ENCODE results near the gene HMCN2. TPM values are rescaled to one million over a fixed set of nuclear protein-coding genes. Genes with fewer than 3 reads are reported as not detected.

HMCN2 gene
- total RNA-seq, 4 donors from 2014 or later = 1.8 to 46.7 (median 24.4) TPM

DNA sequence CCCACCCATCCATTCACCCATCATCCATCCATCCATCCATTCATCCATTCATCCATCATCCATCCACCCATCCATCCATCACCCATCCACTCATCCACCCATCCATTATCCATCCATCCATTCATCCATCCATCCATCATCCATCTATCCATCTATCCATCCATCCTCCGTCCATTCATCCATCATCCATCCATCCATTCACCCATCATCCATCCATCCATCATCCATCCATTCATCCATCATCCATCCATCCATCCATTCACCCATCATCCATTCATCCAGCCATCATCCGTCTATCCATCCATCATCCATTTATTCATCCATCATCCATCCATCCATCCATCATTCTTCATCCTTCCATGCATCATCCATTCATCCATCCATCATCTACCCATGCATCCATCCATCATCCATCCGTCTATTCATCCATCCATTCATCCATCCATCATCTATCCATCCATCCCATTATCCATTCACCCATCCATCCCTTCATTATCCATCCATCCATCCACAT, 189.3 kb downstream of the HMCN2 start:
- TF ChIP-seq, protein P1, sequence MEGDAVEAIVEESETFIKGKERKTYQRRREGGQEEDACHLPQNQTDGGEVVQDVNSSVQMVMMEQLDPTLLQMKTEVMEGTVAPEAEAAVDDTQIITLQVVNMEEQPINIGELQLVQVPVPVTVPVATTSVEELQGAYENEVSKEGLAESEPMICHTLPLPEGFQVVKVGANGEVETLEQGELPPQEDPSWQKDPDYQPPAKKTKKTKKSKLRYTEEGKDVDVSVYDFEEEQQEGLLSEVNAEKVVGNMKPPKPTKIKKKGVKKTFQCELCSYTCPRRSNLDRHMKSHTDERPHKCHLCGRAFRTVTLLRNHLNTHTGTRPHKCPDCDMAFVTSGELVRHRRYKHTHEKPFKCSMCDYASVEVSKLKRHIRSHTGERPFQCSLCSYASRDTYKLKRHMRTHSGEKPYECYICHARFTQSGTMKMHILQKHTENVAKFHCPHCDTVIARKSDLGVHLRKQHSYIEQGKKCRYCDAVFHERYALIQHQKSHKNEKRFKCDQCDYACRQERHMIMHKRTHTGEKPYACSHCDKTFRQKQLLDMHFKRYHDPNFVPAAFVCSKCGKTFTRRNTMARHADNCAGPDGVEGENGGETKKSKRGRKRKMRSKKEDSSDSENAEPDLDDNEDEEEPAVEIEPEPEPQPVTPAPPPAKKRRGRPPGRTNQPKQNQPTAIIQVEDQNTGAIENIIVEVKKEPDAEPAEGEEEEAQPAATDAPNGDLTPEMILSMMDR (IDR thresholded peaks at IDR 0.05) = no peak
- no peak for TF ChIP-seq POLR2A (IDR thresholded peaks at IDR 0.05)
- DNase-seq = no peak

DNA sequence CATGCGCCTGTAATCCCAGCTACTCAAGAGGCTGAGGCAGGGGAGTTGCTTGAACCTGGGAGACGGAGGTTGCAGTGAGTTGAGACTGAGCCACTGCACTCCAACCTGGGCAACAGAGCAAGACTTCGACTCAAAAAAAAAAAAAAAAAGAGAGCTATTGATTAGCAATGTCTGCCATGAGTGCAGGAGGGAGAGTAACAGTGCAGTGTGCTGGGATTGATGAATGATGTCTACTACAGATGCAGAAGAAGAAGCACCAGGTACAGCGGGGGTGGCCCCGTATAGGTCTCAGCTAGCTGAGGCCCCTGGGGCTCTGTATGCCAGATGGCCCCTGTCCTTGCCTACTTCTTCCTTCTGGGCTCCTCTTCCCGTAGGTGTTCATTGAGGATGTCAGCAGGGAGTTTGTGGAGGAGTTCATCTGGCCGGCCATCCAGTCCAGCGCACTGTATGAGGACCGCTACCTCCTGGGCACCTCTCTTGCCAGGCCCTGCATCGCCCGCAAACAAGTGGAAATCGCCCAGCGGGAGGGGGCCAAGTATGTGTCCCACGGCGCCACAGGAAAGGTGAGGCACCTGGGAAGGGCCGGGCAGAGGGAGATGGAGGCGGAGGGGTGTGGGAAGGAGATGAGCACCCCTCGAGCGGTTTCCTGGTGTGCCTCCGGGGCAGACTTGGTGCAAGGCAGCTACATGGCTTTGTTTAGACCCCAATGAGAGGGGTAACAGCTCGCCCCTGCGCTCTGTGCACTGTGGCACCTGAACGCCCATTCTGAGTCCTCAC, 192.7 kb downstream of the HMCN2 start:
- H3K36me3 ChIP-seq = no peaks in the 10 kb centered on the region
- no peak overlapping the region for H3K27ac ChIP-seq
- no peaks in the 10 kb centered on the region for H3K27me3 ChIP-seq
- TF ChIP-seq, protein P1 (IDR thresholded peaks at IDR 0.05) = no peak
- TF ChIP-seq POLR2A (IDR thresholded peaks at IDR 0.05) = no peak
- no peak overlapping the region for H3K4me3 ChIP-seq
- H3K4me1 ChIP-seq = peaks cover 0 to 7% of the 10 kb centered on the region in 2 donors
- intact Hi-C loops (cut with DNase I; ENCODE audit: low total_unique reads) = no loop called here
- no peak for DNase-seq
- no peaks in the 10 kb centered on the region for H3K9me3 ChIP-seq

More for the DNA sequence above, 189.3 kb downstream of the HMCN2 start:
- Histone ChIP-seq H3K27me3 (no peaks in the 10 kb centered on the region), H3K36me3 (no peaks in the 10 kb centered on the region), H3K4me3 (no peak overlapping the region), H3K4me1 (peaks cover 9 to 31% of the 10 kb centered on the region in 2 donors), H3K27ac (no peak overlapping the region), H3K9me3 (no peaks in the 10 kb centered on the region)
- intact Hi-C loops (cut with DNase I; ENCODE audit: low total_unique reads) = no loop called here

DNA sequence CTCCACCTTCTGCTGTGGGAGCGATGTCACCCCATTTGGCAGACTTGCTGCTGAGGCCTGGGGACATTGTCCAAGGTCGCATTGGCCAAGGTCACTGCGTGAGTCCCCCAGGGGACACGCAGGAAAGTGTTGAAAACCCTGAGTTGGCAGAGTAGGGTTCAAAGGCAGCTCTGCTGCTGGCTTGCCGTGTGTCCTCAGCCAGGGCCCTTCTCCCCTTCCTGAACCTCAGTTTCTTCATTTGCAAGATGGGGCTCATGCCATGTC, 193.2 kb downstream of the HMCN2 start:
- no peaks in the 10 kb centered on the region for H3K36me3 ChIP-seq

DNA sequence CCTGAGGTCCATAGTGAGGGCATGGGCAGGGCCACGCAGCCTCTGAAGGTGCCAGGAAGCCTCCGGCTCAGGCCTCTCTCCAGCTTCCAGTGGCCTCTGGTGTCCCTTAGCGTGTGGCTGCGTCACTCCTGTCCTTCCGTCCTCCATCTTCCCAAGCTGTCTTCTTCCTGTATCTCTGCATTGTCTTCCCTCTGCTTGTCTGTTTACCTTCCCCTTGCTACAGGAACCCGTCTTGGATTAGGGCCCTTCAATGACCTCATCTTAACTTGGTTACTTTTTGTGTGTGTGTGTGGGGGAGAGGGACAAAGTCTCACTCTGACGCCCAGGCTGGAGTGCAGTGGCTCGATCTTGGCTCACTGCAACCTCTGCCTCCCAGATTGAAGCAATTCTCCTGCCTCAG, 193.6 kb downstream of the HMCN2 start:
- no peak overlapping the region for H3K4me3 ChIP-seq
- DNase-seq = no peak
- no peaks in the 10 kb centered on the region for H3K9me3 ChIP-seq
- H3K4me1 ChIP-seq = no peaks in the 10 kb centered on the region
- no peaks in the 10 kb centered on the region for H3K27me3 ChIP-seq
- no peaks in the 10 kb centered on the region for H3K36me3 ChIP-seq
- TF ChIP-seq POLR2A (IDR thresholded peaks at IDR 0.05) = no peak
- TF ChIP-seq, protein P1 (IDR thresholded peaks at IDR 0.05) = no peak
- intact Hi-C loops (cut with DNase I; ENCODE audit: low total_unique reads) = no loop called here
- H3K27ac ChIP-seq = no peak overlapping the region

More for the DNA sequence above, 193.2 kb downstream of the HMCN2 start:
- intact Hi-C loops (cut with DNase I; ENCODE audit: low total_unique reads) = no loop called here
- TF ChIP-seq POLR2A (IDR thresholded peaks at IDR 0.05) = no peak
- TF ChIP-seq, protein P1 (IDR thresholded peaks at IDR 0.05) = no peak
- no peak overlapping the region for H3K27ac ChIP-seq
- no peaks in the 10 kb centered on the region for H3K9me3 ChIP-seq
- H3K4me1 ChIP-seq = peaks cover 0 to 2% of the 10 kb centered on the region in 2 donors
- no peak overlapping the region for H3K4me3 ChIP-seq
- DNase-seq = no peak
- no peaks in the 10 kb centered on the region for H3K27me3 ChIP-seq

DNA sequence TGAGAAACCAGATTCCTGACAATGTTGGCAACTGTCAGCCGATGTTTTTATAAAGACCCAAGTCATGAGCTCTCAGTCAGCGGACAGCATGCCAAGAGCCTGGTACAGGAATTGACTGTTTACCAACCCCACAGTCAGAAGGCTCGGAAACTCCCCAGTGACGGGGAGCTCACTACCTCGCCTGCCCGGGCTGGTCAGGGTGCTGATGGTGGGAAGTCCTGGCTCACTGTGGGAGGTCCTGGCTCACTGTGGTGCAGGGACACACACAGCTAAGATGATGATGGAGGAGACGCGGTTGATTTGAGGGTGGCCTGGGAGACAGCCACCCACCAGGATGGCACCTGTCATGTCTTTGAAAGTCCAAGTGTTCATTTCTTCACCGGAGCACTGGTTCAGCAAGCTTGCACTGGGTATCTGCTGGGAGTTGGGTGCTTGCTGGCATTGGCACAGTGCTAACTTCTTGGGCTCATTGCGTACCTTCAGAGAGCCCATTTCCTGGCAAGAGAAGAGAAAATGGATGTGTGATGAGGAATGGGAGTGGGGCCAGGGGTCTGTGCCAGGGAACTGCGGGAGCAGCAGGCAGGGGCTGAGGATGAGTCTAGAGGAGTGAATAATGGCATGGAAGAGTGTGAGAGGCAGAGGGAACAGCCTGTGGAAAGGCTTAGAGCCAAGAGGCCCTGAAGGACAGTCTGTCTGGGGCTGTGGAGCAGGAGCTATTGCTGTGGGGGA, 194.5 kb downstream of the HMCN2 start:
- DNase-seq = no peak
- intact Hi-C loops (cut with DNase I; ENCODE audit: low total_unique reads) = loop anchor here (5.0 kb wide), 1 partner anchor 222 kb away; no protein-coding TSS in a partner anchor
- TF ChIP-seq POLR2A (IDR thresholded peaks at IDR 0.05) = no peak
- TF ChIP-seq, protein P1 (IDR thresholded peaks at IDR 0.05) = no peak
- no peaks in the 10 kb centered on the region for H3K36me3 ChIP-seq
- H3K4me3 ChIP-seq = no peak overlapping the region
- H3K27me3 ChIP-seq = no peaks in the 10 kb centered on the region
- no peaks in the 10 kb centered on the region for H3K4me1 ChIP-seq
- no peaks in the 10 kb centered on the region for H3K9me3 ChIP-seq
- no peak overlapping the region for H3K27ac ChIP-seq

Measured in uterus (tissue), 4 donors.